Stimulated activated CD8-positive, alpha-beta memory T cell treated with anti-CD3 and anti-CD28 coated beads, Interleukin-7, amount 100 ng/mL, for 1 hour (primary cell): ENCODE results near the gene KLK5.
"Not testable (repeated sequence)": the region's sequence is repeated elsewhere in the genome, so short reads cannot be mapped to it uniquely, and the experiment has no call there.

Source experiments
- DNase-seq, 2 donors: peaks; one replicate each; pipeline ENCODE4 v3.0.0-alpha.2; 2020; ENCODE audit warnings: low read depth in 2 of 2

KLK5 gene

GRCh38 chr19:50921426-50922316 is 31.2 kb downstream of the KLK5 start:
- DNase-seq = no peak

GRCh38 chr19:50916069-50916468 is 36.8 kb downstream of the KLK5 start:
- no peak for DNase-seq

- no peak for DNase-seq
Observed at GRCh38 chr19:50912727-50913716, 39.8 kb downstream of the KLK5 start.

GRCh38 chr19:50912102-50912599 is 40.7 kb downstream of the KLK5 start:
- DNase-seq = no peak

- DNase-seq = no peak
Observed at GRCh38 chr19:50911206-50912101, 41.4 kb downstream of the KLK5 start, which contains the start of gene KLK4. TSS of gene KLK4 (minus strand) at chr19:50911395. CDS start at chr19:50910738, 657 bp downstream.

GRCh38 chr19:50910722-50911121 is 42.1 kb downstream of the KLK5 start:
- DNase-seq = no peak

- no peak for DNase-seq
Observed at GRCh38 chr19:50909240-50910070, 43.4 kb downstream of the KLK5 start.

- no peak for DNase-seq
Observed at GRCh38 chr19:50908336-50908735, 44.5 kb downstream of the KLK5 start.

GRCh38 chr19:50906217-50906616 is 46.6 kb downstream of the KLK5 start:
- no peak for DNase-seq

GRCh38 chr19:50902640-50903039 is 50.2 kb downstream of the KLK5 start:
- no peak for DNase-seq

- no peak for DNase-seq
Observed at GRCh38 chr19:50899569-50899968, 53.3 kb downstream of the KLK5 start.

- DNase-seq = no peak
Observed at GRCh38 chr19:50898018-50898417, 54.8 kb downstream of the KLK5 start.

GRCh38 chr19:50897612-50898011 is 55.2 kb downstream of the KLK5 start:
- no peak for DNase-seq

GRCh38 chr19:50897191-50897607 is 55.6 kb downstream of the KLK5 start:
- DNase-seq = no peak

GRCh38 chr19:50896591-50897190 is 56.1 kb downstream of the KLK5 start:
- no peak for DNase-seq

- DNase-seq = not testable (repeated sequence)
Observed at GRCh38 chr19:50896089-50896590, 56.7 kb downstream of the KLK5 start.

- DNase-seq = no peak
Observed at GRCh38 chr19:50894478-50895356, 58.1 kb downstream of the KLK5 start.
